ENCODE results near the gene RXRA.

Gene RXRA

DNA sequence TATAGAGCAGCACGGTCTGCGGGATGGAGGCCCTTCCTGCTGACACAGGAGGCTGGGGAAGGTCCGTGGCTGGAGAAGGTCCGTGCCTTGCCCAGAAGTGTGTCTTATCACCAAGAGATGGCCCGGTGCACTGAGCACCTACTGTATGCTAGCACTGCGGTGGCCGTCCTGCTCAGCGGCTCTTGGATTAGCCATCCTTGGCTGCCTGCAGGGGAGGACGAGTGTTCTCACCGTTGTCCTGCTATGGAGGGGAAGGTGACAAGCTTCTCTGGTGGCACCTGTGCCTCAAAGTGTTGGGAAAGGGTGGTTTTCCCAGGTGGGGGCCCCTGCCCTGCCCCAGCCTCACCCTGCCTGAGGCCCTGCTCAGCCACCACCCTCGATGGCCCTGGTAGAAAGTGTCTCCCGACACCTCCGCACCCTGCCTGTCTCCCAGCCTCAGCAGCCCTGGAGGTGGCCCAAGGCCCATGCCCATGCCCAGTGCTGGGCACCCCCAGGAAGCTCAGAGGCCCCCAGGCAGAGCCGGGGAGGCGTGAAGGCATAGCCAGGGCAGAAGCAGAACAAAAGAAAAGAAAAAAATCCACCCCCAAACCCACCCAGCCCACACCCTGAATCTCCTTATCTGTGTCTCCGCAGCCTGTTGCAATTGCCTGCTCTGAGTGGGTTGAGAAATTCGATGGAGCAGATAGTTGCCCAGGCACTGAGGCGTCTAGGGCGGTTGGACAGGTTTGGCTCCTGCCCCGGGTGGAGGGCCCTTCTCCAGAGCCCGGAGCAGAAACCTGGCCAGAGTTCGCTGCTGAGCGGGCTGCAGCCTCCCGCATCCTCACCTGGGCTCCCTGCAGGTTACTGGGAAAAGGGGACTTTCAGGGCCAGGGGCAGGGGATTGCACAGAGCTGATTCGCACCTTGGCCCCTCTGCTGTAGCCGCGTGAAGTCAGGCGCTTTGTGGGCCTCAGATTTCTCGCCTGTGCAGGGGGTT lies 30.5 kb downstream of the RXRA start:
- DNase-seq, result no peak

DNA sequence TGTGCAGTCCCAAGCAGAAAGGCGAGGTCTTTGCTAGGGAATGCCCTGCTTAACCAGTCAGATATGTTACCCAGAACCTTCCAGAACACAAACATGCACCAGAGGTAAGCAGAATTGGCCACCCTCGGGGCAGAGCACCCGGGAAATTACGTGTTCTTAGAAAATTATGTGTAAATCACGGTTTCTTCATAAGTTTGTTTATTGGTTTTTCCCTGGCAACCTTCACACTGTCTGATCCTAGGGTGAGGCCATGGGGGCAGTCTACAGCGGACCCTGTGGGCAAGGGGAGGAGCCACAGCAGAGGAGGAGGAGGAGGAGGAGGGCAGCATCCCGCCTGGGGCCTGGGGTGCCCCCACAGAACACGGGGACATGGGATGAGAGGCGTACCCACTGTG lies 31.4 kb downstream of the RXRA start:
- no peak for DNase-seq

DNA sequence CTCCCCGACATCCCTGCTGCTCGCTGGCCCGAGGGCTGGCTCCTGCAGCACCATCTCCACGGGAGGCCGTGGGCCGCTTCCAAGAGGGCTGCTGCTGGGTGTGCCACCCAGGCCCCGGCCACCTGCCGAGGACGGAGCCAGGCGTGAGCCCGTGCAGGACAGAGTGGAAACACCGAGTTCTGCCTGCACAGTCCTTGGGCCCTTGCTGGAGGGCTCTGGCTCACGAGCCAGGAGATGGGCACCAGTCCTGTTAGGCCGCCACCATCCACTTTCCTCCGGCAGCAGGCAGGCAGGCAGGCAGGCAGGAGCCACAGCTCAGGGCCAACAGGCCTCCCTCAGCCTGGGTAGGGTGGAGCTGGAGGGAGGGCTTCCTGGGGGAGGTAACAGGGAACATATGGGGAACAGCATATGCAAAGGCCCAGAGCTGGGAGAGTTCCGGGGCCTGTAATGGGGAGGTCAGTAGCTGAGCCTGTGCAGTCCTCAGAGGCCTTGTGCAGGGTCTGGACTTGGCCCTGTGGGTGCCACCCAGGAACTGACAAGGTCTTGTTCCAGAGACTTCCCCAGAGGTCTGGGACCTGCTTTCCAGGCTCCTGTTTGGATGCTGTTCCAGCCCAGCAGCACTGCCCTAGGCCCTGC lies 31.9 kb downstream of the RXRA start:
- DNase-seq, result no peak

DNA sequence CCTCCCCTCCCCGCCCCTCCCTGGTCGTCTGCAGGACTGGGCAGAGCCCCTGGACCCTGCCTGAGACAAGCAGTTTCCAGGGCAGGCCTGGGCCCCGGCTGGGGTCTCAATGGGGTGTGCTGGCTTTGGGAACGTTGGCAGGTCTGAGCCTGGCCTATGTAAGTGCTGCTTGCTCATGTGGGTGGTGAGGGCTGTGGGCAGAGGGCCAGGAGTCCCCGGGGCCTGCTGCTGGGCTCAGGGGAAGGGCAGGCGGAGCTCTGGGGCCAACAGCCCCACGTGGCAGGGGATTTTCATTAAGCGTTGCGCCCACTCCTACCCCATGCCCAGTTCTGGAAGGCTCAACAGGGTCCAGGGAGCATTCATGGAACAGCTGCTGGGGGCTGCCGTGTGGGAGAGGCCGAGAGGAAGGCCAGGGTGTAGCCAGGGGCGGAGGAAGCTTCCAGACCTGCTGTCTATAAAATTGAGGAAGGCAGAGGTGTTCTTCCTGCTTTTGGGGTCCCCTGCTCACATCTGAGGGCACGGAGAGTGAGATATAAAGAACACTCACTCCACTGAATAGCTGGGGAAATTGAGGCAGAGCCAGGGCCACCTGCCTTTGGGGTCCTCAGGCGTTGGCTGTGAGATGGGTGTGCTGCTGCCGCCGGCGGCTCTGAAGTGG lies 32.5 kb downstream of the RXRA start:
- DNase-seq, result no peak

DNA sequence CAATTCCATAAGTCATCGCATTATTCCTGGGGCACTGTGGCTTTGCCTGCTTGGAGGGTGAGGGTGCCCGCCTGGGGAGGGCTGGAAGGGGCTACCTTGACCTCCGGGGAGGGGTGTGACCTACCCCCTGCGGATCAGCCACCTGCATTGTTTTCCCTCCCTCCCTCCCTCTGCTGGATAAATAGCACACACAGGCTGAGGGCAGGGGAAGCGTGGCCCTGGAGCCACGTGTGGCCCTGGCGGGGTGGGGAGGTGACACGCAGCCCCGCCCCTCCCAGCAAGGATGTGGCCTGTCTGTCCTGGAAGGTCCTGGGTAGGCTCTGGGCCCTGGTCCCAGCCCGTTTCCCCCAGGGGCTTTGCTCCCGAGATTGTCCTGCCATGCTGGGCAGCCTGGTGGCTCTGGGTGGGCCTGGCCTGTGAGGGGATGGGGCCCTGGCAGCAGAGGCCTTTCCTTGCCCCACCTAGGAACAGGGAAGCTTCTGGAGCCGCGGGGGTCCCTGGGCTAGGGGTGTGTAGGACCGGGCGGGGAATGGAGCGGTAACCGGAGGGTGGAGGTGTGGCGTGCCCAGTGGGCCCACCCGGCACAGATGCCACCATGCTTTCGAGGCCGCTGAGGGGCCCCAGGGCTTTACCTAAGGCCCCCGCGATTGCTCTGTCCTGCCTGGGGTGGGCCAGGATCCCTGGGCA lies 33.4 kb downstream of the RXRA start:
- DNase-seq, result no peak

DNA sequence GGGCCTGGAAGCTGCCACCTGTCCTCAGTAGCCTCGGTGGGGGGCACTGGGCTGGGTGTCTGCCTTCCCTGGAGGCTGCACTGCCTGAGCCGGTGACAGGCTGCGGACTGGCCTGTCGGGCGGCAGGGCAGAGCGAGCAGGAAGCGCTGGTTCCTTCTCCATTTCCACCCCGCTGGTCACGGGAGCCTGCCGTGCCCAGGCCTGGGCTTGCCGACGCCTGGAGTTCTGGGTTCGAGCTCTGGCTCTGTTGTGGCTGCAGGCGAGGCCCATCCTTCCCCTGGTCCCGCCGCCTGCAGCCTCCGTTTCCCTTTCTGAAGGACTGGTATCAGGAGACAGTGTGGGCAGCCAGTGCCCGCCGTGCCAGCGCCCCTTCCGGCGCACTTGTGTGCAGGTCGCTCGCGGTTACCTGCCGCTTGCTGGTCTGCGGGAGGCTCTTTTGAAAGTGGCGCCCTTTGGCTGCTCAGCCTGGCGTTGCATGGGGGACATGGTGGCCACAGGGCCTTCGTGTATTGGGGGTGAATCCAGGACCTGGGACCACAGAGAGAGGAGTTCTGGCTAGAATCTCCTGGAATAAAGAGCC lies 34.0 kb downstream of the RXRA start:
- no peak for DNase-seq

DNA sequence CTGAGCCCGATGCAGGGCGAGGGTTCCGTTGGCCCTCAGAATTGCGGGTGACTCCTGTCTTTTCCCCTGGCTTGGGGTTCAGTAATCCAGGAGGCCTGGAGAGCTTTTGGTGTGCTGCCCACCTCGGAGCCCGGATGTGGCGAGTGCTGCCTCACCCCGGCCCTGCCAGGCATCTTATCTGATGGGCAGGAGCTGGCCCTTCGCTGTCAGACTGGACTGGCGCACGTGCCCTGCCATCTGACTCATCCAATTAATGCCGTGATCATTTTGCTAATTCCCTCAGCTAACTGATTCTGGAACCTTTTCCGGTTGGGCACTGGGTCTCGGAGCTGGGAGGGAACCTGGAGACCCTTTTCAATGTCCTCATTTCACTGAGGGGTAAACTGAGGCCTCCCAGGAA lies 34.6 kb downstream of the RXRA start:
- no peak for DNase-seq

DNA sequence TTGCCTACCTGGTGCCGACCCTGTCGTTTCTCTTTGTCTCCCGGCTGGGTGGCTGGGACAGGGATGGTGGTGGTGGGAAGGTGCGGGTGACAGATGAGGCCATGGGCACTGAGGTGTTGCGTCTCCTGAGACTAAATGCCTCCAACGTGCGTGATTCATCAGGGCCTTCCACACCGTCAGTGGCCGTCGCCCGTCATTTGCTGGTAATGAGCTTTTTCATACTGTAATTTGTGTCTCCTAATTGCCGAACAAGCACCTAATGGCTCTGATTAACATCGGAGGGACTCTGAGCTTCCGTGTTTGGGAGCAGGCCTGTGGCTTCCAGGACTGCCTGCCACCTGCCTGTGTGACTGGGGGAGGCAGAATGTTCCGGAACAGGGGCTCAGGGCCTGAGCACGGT lies 35.2 kb downstream of the RXRA start:
- no peak for DNase-seq

GRCh38 chr9:134361843-134362414 lies 35.7 kb downstream of the RXRA start:
- DNase-seq, result no peak

DNA sequence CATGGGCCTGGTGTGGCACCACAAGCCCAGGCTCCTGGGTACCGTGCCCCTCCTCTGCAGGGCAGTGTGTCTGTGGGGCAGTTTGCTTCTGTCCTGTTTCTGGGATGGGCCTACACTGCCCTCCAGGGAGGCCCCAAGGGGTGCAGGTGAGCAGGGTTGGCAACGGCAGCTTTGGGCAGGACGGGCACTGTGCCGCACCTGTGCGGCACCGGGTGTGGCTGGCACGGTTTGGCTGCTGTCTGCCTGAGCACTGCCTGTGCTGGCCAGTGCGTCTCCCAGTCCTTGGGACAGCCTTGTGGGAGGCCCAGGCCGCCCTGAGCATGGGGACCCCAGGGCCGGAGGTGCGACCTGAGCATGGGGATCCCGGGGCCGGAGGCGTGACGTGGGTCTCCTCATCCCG lies 37.2 kb downstream of the RXRA start:
- DNase-seq, result no peak

DNA sequence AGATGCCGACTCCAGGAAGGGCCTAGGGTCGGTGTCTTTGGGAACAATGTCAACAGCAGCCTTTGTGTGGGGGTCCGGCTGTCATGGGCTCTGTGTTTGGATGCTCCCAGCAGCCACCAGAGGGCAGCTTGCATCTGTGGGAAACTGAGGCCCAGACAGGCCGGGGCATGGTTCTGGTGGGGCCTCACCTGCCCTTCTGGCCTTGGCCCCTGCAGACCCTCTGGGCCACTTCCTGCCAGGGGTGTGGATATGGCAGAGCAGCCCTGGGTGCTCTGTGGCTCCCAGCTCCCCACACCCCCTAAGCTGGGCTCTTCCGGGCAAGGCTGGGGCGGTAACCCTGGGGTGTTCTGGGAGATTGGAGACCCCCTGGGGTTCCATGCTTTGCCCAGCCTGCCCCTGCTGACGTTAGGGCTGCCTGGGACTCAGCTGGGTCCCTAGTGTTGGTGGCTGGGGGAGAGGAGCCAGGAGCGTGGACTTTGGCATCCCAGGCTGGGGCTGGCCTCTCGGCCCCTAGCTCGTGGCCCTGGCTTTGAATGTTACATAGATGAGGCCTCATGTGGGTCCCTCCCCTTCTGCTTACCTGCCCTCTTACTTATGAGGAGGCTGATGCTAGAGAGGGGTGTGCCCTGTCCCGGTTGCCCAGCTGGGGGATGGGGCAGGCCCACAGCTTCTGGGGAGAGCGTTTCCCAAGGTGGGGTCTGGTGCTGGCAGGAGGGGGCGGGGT lies 38.3 kb downstream of the RXRA start:
- no peak for DNase-seq

- no peak for DNase-seq
Measured at GRCh38 chr9:134365115-134365596, 38.9 kb downstream of the RXRA start.

GRCh38 chr9:134365791-134366222 lies 39.6 kb downstream of the RXRA start:
- no peak for DNase-seq

- DNase-seq, result no peak
Measured at GRCh38 chr9:134366223-134367031, 40.2 kb downstream of the RXRA start.

- DNase-seq, result no peak
Measured at GRCh38 chr9:134367061-134367460, 40.8 kb downstream of the RXRA start.

- no peak for DNase-seq
Measured at GRCh38 chr9:134367791-134368490, 41.7 kb downstream of the RXRA start.

GRCh38 chr9:134368571-134368970 lies 42.3 kb downstream of the RXRA start:
- no peak for DNase-seq

- no peak for DNase-seq
Measured at GRCh38 chr9:134369416-134370212, 43.4 kb downstream of the RXRA start.

DNA sequence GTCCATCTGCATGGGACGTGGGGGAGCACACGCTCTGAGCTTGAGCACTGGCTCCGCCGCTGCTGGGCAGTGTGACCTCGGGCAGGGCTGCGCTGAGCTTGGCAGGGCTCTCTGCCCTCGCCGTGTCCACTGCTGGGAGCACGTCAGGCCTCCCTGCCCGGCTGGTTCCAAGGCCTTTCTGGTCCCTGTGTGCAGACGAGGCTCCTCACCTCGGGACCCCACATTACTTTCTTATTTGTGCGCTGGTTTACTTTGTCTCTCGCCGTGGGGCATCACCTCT lies 43.9 kb downstream of the RXRA start:
- no peak for DNase-seq

All from stimulated activated CD4-positive, alpha-beta T cell treated with anti-CD3 and anti-CD28 coated beads, Interleukin-1b, Interleukin-23, amount 100 ng/mL, for 48 hours (primary cell).